Measurements from ENCODE around the gene SLC44A4. TPM values are rescaled to one million over a fixed set of nuclear protein-coding genes. Genes with fewer than 3 reads are reported as not detected.
A peak's percentile ranks its signal among the peaks of the same experiment; 100 is the strongest.

Gene SLC44A4
- total and polyA plus RNA-seq, 9 of the 15 experiments (the other 6 are each of a cell fraction or from before 2014, with no cell fraction given), result 7.9 to 18.6 (median 11.2) TPM

DNA sequence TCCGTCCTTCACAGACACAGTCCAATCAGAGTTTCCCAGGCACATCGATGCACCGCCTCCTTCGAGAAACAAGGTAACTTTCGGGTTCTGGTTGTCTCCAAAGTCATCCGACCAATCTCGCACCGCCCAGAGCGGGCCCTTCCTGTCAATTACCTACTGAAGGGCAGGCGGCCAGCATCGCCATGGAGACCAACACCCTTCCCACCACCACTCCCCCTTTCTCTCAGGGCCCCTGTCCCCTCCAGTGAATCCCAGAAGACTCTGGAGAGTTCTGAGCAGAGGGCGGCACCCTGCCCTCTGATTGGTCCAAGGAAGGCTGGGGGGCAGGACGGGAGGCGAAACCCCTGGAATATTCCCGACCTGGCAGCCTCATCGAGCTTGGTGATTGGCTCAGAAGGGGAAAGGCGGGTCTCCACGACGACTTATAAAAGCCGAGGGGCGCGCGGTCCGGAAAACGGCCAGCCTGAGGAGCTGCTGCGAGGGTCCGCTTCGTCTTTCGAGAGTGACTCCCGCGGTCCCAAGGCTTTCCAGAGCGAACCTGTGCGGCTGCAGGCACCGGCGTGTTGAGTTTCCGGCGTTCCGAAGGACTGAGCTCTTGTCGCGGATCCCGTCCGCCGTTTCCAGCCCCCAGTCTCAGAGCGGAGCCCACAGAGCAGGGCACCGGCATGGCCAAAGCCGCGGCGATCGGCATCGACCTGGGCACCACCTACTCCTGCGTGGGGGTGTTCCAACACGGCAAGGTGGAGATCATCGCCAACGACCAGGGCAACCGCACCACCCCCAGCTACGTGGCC lies 51.3 kb downstream of the SLC44A4 start, which contains the start of gene HSPA1B (continued):
- TF ChIP-seq SIN3A (IDR thresholded peaks at IDR 0.05; ENCODE audit: borderline replicate concordance in 2 of 2, control insufficient read depth in 1 of 2, low read depth in 2 of 2, low read length in 2 of 2), result peak; percentile 97
- TF ChIP-seq BRF1 (IDR thresholded peaks at IDR 0.05; ENCODE audit: borderline replicate concordance, extremely low read depth, insufficient read length), result no peak
- TF ChIP-seq FOXJ2 (tag; IDR thresholded peaks at IDR 0.05), result no peak
- TF ChIP-seq ETV5 (CRISPR knock-in tag; IDR thresholded peaks at IDR 0.05; ENCODE audit: low read depth), result peak; percentile 85; the same call in 1 of the 2 replicates
- no peak for TF ChIP-seq ZNF3 (CRISPR knock-in tag; IDR thresholded peaks at IDR 0.05)
- no peak for TF ChIP-seq MTA3 (IDR thresholded peaks at IDR 0.05; ENCODE audit: borderline replicate concordance)
- no peak for TF ChIP-seq NFXL1 (CRISPR knock-in tag; IDR thresholded peaks at IDR 0.05)
- TF ChIP-seq, protein P1, sequence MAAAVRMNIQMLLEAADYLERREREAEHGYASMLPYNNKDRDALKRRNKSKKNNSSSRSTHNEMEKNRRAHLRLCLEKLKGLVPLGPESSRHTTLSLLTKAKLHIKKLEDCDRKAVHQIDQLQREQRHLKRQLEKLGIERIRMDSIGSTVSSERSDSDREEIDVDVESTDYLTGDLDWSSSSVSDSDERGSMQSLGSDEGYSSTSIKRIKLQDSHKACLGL (CRISPR knock-in tag; IDR thresholded peaks at IDR 0.05; ENCODE audit: borderline replicate concordance, poor library complexity, severe bottlenecking), result peak; percentile 17
- TF ChIP-seq ZEB2 (IDR thresholded peaks at IDR 0.05), result no peak
- no peak for TF ChIP-seq MIER1 (IDR thresholded peaks at IDR 0.05; ENCODE audit: low read depth)
- no peak for TF ChIP-seq TAL1 (IDR thresholded peaks at IDR 0.05)
- no peak for TF ChIP-seq SAFB (IDR thresholded peaks at IDR 0.05; ENCODE audit: borderline replicate concordance, low read depth, low read length)
- TF ChIP-seq NELFE (IDR thresholded peaks at IDR 0.05; ENCODE audit: insufficient read depth, insufficient read length), result peak; percentile 100
- TF ChIP-seq TEAD1 (CRISPR knock-in tag; IDR thresholded peaks at IDR 0.05), result peak; percentile 74 to 89; a peak in 3 of 4 replicates
- no peak for TF ChIP-seq ZFP91 (CRISPR knock-in tag; IDR thresholded peaks at IDR 0.05)
- no peak for TF ChIP-seq TSC22D4 (tag; IDR thresholded peaks at IDR 0.05)
- TF ChIP-seq IRF1 (CRISPR knock-in tag; IDR thresholded peaks at IDR 0.05; ENCODE audit: borderline replicate concordance), result no peak
- TF ChIP-seq ZNF253 (CRISPR knock-in tag; conservative IDR thresholded peaks at IDR 0.05), result no peak
- TF ChIP-seq ATF3 (IDR thresholded peaks at IDR 0.05), result no peak
- TF ChIP-seq ATF3 (CRISPR knock-in tag; conservative IDR thresholded peaks at IDR 0.05), result peak; percentile 93
